Measurements from ENCODE around the gene KRAS. TPM values are rescaled to one million over a fixed set of nuclear protein-coding genes. Genes with fewer than 3 reads are reported as not detected.

KRAS gene
- total RNA-seq (2022; extraction: Qiagen RNA extraction), result 10.1 to 19.7 TPM (median 14.0 TPM) in 5 replicates

GRCh38 chr12:25250744-25251730 lies at the start of gene KRAS:
TSS of gene KRAS (minus strand) at chr12:25250929.

GRCh38 chr12:25195056-25195971 lies 55.4 kb downstream of the KRAS start, which contains the start of the genes DNAI7 and ETFRF1:
TSS of gene DNAI7 (minus strand) at chr12:25195160. CDS start at chr12:25195078, 82 bp downstream.
TSS of gene ETFRF1 (plus strand) at chr12:25195237. CDS start at chr12:25203957, 8,720 bp downstream.

Other genes starting within 250 kb of the KRAS start
- gene DNAI7, start 55.8 kb downstream of the KRAS start, total RNA-seq (2022; extraction: Qiagen RNA extraction), result 0.08 to 0.41 TPM (median 0.20 TPM) in 5 replicates
- 7.7 to 11.0 TPM (median 8.8 TPM) in 5 replicates for gene ETFRF1, start 55.7 kb downstream of the KRAS start, total RNA-seq (2022; extraction: Qiagen RNA extraction)

Measured in A549 treated with Hydrocortisone at 1 μM for 4 hours (cell line).